ENCODE data around the gene WWTR1. TPM values are rescaled to one million over a fixed set of nuclear protein-coding genes. Genes with fewer than 3 reads are reported as not detected.

The WWTR1 gene
- total and polyA plus RNA-seq, 2 of the 8 experiments (the other 6 are each of a cell fraction or from before 2014, with no cell fraction given) = 15.7 to 18.6 TPM

DNA sequence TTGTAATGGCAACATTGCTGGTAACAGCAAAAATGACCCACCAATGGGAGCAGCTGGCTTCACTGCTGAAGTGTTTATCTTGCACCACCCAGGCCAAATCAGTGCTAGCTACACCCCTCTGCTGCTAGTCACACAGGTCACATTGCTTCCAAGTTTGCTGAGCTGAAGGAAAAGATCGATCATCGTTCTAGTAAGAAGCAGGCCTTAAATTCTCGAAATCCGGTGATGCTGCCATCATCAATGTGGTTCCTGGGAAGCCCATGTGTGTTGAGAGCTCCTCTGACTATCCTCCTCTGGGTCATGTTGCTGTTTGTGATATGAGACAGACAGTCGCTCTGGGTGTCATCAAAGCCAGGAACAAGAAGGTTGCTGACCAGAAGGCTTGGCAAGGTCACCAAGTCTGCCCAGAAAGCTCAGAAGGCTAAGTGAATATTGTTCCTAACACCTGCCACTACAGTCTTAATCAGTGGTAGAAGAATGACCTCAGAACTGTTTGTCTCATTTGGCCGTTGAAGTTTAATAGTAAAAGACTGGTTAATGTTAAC, 162.2 kb downstream of the WWTR1 start:
- H2BK5ac ChIP-seq (ENCODE audit: low read depth, low read length) = no peak overlapping the region
- no peak overlapping the region for H3K4me2 ChIP-seq (ENCODE audit: insufficient read depth in 1 of 2, low read depth in 2 of 2, low read length in 2 of 2)
- ChIA-PET POLR2A (ENCODE audit: partially characterized antibody) (interaction anchor here (0.9 kb wide), 1 partner anchor 276 kb away, joined by 3 read pairs; no protein-coding TSS in a partner anchor), CTCF (ENCODE audit: partially characterized antibody) (interaction anchor here (0.9 to 11.3 kb wide), 21 partner anchors 8 to 542 kb away, joined by 3 to 107 read pairs (median 5); partner anchors contain the start of gene TM4SF18)
- H3K79me2 ChIP-seq (ENCODE audit: control insufficient read depth in 1 of 2, insufficient read depth in 2 of 2, low read length in 2 of 2) = no peaks in the 10 kb centered on the region; a peak in 1 of 4 replicates
- H3K79me1 ChIP-seq (ENCODE audit: low read depth, low read length) = no peaks in the 10 kb centered on the region
- no peaks in the 10 kb centered on the region for H3K23me2 ChIP-seq (ENCODE audit: low read depth, low read length)
- H2AK5ac ChIP-seq (ENCODE audit: low read depth, low read length) = no peak overlapping the region
- DNase-seq (ENCODE audit: low read depth in 1 of 2, low spot score in 2 of 2) = no peak
- no peak overlapping the region for H3K4me3 ChIP-seq (ENCODE audit: extremely low read depth in 1 of 4, insufficient read depth in 2 of 4, low read depth in 3 of 4, low read length in 4 of 4)
- H4K8ac ChIP-seq (ENCODE audit: extremely low read depth, insufficient read depth, low read length) = no peak overlapping the region
- no peak overlapping the region for H3K23ac ChIP-seq (ENCODE audit: insufficient read length)
- H3K27ac ChIP-seq (ENCODE audit: low read depth, low read length) = no peak overlapping the region
- WGBS, 2 experiments (ENCODE audit: extremely low coverage in 1 of 2, insufficient coverage in 1 of 2, insufficient read length in 1 of 2, insufficient replicate concordance in 2 of 2, low coverage in 1 of 2, low lambda C conversion rate in 2 of 2, missing lambda C conversion rate in 1 of 2) = 93% methylated on average over 6 of the region's 6 CpGs; no CpG with 5 or more reads in 1 of the 2 experiments
- H2AFZ ChIP-seq (ENCODE audit: low read length) = peak overlapping the region; percentile 51; the same call in 1 of the 2 replicates
- H4K20me1 ChIP-seq (replicated peaks in 1 of 2; ENCODE audit: control insufficient read depth in 1 of 2, insufficient read depth in 2 of 2, low read length in 2 of 2) = no peaks in the 10 kb centered on the region
- H3K27me3 ChIP-seq (replicated peaks in 1 of 4; ENCODE audit: control insufficient read depth in 3 of 4, extremely low read depth in 1 of 4, insufficient read depth in 3 of 4, low read length in 3 of 4) = no peaks in the 10 kb centered on the region
- no peak overlapping the region for H2BK15ac ChIP-seq (ENCODE audit: low read length)
- no peak overlapping the region for H3K56ac ChIP-seq (replicated peaks; ENCODE audit: insufficient read length, low read depth, low read length)
- H4K91ac ChIP-seq (replicated peaks; ENCODE audit: insufficient read length, low read length) = no peak overlapping the region
- H3K9me3 ChIP-seq (ENCODE audit: insufficient read depth in 2 of 2, low read depth in 1 of 2, low read length in 1 of 2) = no peaks in the 10 kb centered on the region
- H3K9ac ChIP-seq (replicated peaks in 1 of 4; ENCODE audit: extremely low read depth in 1 of 4, low read depth in 3 of 4, low read length in 3 of 4) = no peak overlapping the region
- H3K4me1 ChIP-seq (replicated peaks in 1 of 4; ENCODE audit: control insufficient read depth in 3 of 4, insufficient read depth in 4 of 4, low read length in 3 of 4) = peaks cover 0 to 3% (median under 1%) of the 10 kb centered on the region in 4 experiments; a peak in 3 of 7 replicates
- no peak overlapping the region for H4K5ac ChIP-seq (ENCODE audit: insufficient read length, low read depth, low read length)
- no peak for TF ChIP-seq HDAC2 (IDR thresholded peaks at IDR 0.05; ENCODE audit: borderline replicate concordance in 1 of 2, low read depth in 2 of 2, low read length in 2 of 2)
- TF ChIP-seq SIX5 (IDR thresholded peaks at IDR 0.05; ENCODE audit: low read depth, low read length) = no peak
- no peak for TF ChIP-seq SUZ12 (IDR thresholded peaks at IDR 0.05; ENCODE audit: low read length)
- no peak for TF ChIP-seq RNF2 (IDR thresholded peaks at IDR 0.05; ENCODE audit: borderline replicate concordance, low read depth, low read length, missing control alignments, poor library complexity, severe bottlenecking)
- no peak for TF ChIP-seq SAP30 (IDR thresholded peaks at IDR 0.05; ENCODE audit: insufficient read depth, insufficient replicate concordance, low read length)
- no peak for TF ChIP-seq POLR2A (IDR thresholded peaks at IDR 0.05; ENCODE audit: control extremely low read depth in 1 of 2, low read depth in 2 of 2, low read length in 2 of 2)
- no peak overlapping the region for H2BK12ac ChIP-seq (ENCODE audit: low read depth, low read length)
- no peaks in the 10 kb centered on the region for H3K36me3 ChIP-seq (ENCODE audit: control insufficient read depth in 2 of 4, insufficient read depth in 4 of 4, low read length in 3 of 4)
- H3K18ac ChIP-seq (ENCODE audit: extremely low read depth, low read length) = no peak overlapping the region
- no peak overlapping the region for H3K4ac ChIP-seq (replicated peaks; ENCODE audit: insufficient read length, low read depth, low read length)
- H2BK120ac ChIP-seq (replicated peaks; ENCODE audit: low read depth, low read length) = no peak overlapping the region
- H2BK20ac ChIP-seq (ENCODE audit: low read length) = no peak overlapping the region
- FAIRE-seq = no peak
- H3K14ac ChIP-seq (ENCODE audit: insufficient read length) = no peak overlapping the region
